Measurements from ENCODE around the gene SLC39A2. TPM values are rescaled to one million over a fixed set of nuclear protein-coding genes. Genes with fewer than 3 reads are reported as not detected.
A peak's percentile ranks its signal among the peaks of the same experiment; 100 is the strongest.

The SLC39A2 gene
- total RNA-seq, 1 experiment from 2014 or later: not detected

DNA sequence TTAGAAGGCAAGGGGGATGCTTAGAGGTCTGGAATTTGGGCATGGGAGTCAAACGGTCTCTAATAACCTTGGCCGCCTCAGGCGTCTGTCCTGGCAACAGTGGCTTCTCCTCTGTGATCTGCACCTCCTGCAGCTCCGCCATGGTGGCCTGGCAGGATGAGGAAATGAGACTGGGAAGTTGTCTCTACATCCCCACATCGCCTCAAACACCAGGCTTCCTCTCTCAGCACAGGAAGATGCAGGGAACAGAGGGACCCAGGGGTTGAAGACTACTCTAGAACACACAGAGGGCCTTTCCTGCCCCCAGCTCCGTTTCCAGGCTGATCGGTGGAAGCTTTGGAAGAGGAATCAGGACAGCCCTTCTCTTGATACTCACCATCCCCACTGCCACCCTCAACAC is 24.1 kb downstream of the SLC39A2 start:
- in situ Hi-C loops (cut with HindIII; ENCODE audit: low sequenced_read_pairs): no loop called here
- DNase-seq (ENCODE audit: low spot score): no peak

DNA sequence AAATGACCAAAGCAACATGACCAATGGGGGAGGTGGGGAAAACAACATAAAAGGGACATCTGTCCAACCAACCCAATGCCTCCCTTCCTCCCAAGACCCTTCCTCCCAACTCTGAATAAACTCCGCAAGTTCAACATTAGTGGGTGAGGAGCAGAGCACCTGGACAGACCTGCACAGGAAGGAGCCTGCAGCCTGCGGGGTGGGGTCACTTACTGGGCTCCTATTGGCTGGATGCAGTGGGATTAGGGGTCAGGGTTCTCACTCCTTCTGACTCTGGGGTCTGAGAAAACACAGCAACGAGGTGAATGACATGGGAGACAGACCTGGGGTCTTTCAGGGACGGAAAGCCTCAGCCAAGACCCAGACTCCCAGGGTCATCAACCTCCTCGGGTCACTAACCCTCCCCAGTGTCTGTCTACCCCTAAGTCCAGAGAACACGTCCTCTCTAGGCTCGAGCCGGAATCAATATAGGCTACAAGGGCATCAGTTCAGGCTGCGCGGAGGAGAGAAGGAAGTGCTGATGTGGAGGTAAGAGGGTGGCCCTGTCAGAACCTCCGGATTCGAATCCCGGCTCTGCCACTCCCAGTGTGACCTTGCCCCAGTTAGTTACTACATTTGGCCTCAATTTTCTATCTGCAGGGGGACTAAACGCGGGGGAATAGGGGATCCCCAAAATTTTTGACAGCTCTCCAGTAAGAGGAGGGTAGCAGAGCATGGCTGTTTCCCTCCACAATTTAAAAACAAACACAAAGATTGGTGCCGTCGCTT is 24.9 kb downstream of the SLC39A2 start:
- in situ Hi-C loops (cut with HindIII; ENCODE audit: low sequenced_read_pairs): no loop called here

DNA sequence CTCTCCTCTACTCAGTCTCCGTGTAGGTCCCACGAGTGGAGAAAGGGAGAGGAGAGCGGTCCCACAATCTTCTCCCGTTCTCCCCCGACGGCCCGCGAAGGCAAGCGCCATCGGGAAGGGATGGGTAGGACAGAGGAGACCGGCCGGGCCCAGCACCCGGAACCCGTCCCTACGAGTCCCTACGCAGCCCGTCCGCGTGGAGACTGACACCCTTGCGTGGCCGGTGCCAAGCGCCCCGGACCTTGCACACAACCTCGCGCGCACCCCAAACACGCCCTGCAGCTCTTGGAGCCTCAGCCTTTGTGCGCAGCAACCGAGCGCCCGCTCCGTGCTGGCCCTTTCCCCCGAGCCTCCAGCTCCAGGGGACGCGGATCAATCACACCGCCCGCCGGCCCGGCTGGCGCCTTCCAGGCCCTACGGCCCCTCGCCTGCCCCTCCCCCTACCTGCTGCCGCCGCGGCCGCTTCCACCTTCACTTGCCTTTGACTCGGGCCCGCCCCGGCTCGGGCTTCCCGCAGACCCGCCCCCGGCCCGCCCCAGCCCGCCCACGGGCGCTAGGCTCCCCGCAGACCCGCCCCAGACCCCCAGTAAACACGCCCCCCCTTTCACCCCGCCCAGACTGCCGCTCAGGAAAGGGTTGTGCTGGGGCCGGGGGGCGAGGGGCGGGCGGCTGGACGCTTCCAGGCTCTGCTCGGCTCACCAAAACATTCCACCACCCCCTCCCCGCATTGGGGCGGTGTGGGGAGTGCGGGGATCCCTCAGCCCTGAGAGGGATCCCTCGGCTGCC is 25.7 kb downstream of the SLC39A2 start, which contains the start of gene NDRG2:
Gene NDRG2 (minus strand): TSS at position 477 of the 786 bp plus-strand sequence. CDS start 1,746 bp downstream, outside the sequence.
- in situ Hi-C loops (cut with HindIII; ENCODE audit: low sequenced_read_pairs): no loop called here
- no peak for DNase-seq (ENCODE audit: low spot score)

More for the DNA sequence above, 24.9 kb downstream of the SLC39A2 start:
- DNase-seq (ENCODE audit: low spot score): no peak

DNA sequence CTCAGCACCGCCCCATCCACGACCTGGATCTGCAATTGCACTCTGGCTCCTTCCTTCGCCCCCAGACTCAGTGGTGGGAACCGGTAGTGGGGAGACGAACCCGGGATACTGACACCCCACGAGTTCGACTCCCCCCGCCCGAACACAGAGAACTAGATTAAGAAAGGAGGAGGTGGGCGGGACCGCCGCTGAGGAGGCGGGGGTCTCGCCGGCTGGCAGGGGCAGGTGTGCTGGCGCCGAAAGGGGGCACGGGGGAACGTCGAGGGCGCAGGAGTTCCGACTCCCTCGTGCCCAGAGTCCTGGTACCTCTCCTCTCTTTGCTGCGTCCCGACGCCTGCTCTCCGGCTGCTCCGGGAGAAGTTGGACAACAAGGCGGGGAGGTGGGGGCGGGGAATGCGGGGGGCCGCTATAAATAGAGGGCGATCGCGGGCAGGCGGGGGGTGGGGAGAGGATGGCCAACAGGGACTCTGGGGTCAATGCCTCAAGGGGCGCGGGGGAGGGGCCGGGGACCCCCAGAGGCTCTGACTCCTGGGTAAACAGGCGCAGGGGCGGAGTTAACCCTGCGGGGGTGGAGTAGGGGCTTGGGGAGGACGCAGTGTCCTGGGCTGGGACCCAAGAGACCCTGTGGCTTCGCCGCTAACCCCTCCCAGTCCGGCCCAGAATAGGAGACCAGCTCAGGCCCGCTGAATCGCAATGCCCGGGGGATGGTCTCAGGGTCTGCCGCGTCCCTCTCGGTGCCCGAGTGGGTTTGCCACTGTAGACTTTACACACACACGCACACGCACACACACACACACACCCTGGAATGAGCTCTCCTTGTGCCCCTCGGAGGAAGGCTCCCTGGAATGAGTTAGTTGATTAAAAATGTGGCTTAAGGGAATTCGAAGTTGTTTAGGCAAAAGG is 26.5 kb downstream of the SLC39A2 start:
- in situ Hi-C loops (cut with HindIII; ENCODE audit: low sequenced_read_pairs): no loop called here
- no peak for DNase-seq (ENCODE audit: low spot score)

DNA sequence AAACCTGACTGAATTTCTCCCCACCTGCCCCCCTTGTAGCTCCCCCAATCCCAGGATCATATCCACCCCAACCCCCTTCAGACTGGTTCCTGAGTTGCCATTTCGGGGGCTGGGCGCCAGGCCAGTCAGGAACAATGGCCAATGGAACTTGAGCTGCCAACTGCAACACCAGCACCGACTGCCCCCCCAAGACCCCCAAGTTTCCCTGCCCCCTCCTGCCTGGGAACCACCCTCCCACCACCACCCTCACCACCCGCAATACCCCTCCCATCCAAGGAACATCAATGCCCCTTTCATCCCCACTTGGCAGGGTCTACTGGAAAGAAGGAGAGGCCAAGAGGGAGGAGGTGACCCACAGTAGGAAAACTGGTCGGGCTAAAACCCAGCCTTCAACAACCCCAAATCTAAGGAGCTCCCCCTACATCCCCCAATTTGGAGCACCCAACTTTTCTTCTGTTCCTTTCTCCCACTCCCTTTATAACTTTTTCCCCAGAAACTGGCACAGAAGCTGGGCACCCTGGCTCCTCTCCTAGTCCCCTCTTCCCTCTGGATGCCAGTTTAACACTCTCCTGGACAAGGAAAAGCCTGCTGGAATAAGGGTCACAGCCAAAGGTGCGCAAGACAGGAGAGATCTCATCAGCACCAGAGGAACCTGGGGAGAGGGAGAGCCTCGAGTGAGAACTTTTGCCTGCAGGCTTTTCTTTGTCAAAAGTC is 27.3 kb downstream of the SLC39A2 start:
- DNase-seq (ENCODE audit: low spot score): peak; percentile 44
- in situ Hi-C loops (cut with HindIII; ENCODE audit: low sequenced_read_pairs): no loop called here

DNA sequence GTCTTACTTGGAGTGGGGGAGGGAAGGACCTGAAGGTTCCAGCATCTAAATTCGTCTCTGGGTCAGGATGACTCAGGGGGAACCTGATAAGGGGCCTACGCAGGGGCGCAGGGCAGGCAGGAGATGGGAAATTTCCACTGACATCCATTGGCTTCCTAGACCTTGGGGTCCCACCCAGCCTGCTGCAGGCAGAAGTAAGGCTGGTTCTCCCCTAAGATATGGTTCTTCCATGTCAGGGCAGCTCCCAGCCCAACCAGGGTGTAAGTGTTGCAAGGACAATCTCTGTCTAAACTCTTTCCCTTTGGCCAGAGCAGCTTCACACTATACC is 27.9 kb downstream of the SLC39A2 start:
- DNase-seq (ENCODE audit: low spot score): no peak
- in situ Hi-C loops (cut with HindIII; ENCODE audit: low sequenced_read_pairs): no loop called here

DNA sequence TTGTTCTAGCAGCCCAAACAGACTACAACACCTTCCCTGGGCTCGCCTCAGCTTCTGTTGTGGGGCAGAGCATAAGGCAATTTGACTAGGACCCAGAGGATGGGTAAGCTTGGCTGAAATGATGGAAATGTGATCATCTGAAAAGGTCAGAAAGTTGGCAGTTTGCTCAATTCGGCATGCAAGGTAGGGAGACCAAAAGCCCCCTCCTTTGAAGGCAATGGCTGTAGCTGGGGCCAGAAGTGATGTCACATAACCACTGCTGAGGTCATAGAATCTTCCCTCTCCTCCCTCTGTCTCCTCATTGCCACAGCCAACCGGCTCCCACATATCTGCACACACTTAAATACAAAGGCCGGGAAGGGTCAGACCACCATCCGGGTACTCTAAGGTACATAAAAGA is 30.8 kb downstream of the SLC39A2 start, which contains the start of gene TPPP2:
Gene TPPP2 (plus strand): TSS at position 301 of the 400 bp plus-strand sequence. CDS start 365 bp downstream, outside the sequence.
- no peak for DNase-seq (ENCODE audit: low spot score)
- in situ Hi-C loops (cut with HindIII; ENCODE audit: low sequenced_read_pairs): no loop called here

DNA sequence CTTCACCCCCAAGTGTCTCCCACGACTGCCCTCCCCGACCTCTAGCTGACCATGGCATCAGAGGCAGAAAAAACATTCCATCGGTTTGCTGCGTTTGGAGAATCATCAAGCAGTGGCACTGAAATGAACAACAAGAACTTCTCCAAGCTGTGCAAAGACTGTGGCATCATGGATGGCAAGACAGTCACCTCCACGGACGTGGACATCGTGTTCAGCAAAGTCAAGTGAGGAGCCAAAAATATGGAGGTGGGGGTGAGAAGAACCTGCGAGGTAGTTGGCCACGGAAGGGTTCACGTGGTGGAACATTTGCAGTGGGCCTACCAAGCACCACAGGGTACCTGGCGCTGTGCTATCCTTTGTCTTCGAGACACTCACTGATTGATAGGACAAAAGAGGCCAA is 31.4 kb downstream of the SLC39A2 start:
- no peak for DNase-seq (ENCODE audit: low spot score)
- in situ Hi-C loops (cut with HindIII; ENCODE audit: low sequenced_read_pairs): no loop called here

DNA sequence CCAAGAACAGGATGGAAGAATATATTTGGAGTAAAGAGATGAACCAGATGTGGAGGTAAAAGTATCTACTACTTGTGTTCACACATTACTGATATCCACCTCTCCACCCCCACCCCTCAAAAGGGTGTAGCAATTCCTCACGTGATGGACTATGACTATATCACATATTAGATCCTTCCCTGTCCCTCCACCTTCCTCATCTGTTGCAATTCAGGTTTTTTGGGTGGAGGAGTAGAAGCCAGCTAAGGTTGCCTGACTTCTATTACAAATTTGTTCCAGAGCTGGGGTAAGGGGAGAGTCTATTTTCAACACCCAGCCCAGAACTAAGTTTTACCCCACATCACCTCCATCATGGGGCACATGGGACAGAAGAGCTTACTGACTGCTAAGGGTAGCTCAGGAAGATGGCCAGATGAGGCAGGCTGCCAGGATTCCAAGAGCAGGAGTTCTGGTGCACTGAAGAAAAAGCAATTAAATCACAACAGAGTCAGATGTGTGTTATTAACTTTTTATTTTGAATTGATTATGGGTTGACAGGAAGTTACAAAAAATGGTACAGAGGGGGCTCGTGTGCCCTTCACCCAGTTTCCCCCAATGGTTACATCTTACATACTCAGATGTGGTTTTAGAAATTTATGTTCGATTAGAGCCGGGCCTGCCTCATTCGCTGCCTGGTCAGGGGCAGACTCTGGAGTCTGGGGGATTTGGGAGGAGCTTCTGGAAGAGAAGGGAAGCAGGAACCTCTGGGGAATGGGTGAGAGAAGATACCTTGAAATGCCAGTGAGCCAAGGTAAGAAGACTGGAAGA is 33.4 kb downstream of the SLC39A2 start:
- in situ Hi-C loops (cut with HindIII; ENCODE audit: low sequenced_read_pairs): no loop called here
- no peak for DNase-seq (ENCODE audit: low spot score)

DNA sequence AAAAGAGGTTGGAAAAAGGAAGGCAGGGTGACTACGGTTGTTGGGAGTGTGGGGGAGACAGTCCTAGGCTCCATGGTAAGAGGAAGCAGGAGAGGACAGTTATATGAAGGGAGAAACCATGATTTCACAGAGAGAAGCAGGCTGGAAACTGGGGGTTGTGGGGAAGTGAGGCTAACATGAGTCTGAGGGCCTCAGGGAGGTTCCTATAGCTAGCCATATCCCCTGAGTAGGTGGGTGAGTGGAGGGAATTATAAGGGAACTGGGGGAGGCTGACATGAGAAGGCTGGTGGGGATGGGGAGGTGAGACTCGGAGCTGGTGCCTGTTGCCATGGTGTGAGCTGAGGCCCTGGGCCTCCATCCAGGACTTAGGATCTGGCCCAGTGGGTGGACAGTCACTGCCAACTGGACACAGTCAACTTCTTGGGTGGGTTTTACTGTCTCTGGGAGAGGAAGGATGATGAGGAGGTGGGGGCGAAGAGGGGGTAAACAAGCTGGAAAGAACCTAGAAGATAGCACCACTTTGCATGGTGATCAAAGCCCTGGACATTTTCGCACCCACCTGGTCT is 34.1 kb downstream of the SLC39A2 start:
- in situ Hi-C loops (cut with HindIII; ENCODE audit: low sequenced_read_pairs): no loop called here
- no peak for DNase-seq (ENCODE audit: low spot score)

DNA sequence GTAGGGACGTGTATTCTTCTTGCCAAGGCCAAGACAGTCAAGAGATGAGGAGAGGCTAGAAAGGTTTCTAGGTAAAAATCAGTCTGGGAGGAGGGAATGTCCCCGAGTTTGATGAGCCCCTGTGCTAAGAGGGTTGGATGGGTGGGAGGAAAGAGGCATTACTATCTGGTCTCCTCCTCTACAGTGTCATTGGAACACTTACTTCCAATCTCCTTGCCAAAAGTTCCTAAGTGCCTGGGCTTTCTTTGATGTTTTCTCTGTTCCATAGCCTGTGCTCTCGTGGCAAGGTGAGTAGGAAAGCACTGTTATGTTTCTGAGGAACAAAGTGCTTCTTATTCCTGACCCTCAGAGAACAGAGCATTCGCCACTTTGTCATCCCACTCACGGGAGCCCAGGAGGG is 35.6 kb downstream of the SLC39A2 start, which contains the start of gene RNASE13:
Gene RNASE13 (minus strand): TSS at position 101 of the 400 bp plus-strand sequence. CDS start 519 bp downstream, outside the sequence.
- in situ Hi-C loops (cut with HindIII; ENCODE audit: low sequenced_read_pairs): no loop called here
- DNase-seq (ENCODE audit: low spot score): no peak

DNA sequence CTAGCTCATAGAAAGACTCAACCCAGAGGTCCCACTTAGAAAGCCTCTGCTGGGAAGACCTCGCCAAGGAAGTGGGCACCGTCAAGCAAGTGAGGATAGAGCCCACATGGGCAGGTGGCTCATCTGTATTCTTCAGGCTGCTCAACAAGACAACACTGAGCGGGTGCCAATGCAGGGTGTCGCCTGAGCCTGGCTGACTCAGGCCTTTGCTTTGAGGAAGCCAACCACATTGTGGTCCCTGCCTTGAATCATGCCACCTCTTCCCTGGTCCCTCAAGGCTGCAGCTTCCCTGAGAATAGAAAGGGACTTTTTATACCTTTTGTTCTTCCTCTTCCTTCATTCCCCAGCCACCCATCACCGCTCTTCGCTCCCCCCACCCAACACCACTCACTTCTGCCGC is 37.7 kb downstream of the SLC39A2 start:
- no peak for DNase-seq (ENCODE audit: low spot score)
- in situ Hi-C loops (cut with HindIII; ENCODE audit: low sequenced_read_pairs): no loop called here

DNA sequence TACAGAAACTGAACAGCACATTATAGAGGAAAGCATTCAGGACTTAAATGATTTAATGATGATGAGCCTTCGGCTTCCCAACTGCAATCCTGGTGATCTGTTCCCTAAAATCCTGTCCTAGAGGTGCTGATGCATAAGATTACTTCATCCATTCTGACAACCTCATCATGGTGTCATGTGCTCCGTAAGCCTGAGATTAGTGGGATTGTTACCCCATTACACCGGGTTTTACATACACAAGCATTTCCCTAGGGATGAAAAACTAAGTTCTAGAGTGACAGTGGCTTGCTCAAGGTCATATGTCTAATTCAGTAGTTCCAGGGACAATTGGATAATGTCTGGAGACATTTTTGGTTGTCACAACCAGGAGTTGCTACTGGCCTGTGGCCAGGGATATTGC is 38.1 kb downstream of the SLC39A2 start:
- DNase-seq (ENCODE audit: low spot score): no peak
- in situ Hi-C loops (cut with HindIII; ENCODE audit: low sequenced_read_pairs): no loop called here

DNA sequence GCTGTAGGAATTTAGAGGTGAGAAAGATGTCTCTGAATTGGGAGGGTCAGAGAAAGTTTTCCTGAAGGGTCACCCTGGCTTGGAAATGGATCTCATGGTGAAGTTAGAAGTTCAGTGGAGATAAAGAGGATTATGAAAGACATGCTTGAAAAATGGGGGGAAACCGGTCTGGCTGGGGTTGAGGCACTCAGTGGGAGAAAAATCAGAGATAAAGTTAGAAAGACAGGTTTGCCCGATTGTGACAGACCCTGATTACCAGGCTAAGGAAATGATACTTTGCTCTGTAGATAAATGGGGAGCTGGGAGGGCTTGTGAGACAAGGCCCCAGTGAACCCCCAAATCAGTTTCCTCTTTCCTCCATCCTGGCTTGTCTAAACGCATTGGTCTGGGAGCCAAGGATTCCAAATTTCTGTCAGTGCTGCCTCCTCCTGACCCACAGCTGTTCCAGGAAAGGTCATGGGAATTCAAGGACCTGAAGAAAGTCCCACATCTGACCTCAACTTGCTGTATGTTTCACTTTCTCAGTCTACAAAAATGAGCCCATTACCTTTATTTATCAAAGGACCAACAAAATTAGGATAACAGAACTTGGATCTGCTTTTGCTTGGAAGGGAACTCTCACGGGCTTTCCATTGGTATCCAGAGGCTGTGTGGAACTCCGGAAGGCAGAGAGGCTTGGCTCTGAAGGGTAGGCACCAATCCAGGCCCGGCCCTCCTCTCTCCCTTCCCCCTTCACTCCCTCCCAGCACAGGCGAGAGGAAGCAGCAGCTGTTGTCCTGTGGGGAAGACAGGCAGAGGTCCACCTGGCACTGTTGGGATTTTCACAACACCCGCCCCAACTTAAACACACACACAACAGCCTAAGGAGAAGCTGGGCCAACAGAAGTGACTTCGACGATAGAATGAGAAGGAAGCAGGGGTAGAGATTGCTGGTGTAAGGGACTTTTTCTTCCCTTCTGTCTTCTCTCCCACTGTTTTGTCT is 39.6 kb downstream of the SLC39A2 start:
- DNase-seq (ENCODE audit: low spot score): peak; percentile 62
- in situ Hi-C loops (cut with HindIII; ENCODE audit: low sequenced_read_pairs): no loop called here

DNA sequence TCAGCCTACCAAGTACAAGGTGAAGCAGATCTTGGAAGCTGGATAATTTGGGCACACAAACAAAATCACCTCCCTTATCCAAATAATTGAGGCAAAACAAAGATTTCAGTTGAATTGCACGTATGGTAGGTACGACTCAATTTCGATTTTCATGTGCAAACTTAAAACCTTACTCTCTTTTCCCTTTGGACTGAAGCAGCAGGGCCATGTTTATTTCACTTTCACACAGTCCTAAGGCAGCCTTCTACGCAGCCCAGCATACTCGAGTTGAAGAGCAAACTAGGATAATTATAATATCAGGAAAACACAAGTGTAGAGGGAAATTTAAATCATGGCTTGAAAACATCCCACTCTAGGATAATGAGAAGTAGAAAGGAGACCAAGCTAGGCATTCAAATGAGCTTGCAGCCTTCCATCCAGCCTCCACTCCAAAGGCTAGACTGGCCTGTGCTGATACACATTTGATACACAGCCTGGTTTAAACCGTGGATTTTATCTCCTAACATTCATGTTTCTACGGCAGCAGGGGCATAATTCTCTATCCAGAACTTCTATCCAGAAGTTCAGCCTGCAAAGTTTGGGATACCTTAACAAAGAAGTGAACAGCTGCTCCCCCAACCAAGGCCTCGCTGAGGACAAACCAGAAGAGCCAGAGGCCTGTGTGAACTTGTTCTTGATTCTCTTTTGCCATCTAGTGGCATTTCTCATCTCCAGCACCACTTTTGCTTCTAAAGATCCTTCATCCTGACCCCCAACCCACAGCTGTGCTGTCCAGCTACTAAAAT is 40.7 kb downstream of the SLC39A2 start:
- DNase-seq (ENCODE audit: low spot score): peak; percentile 52
- in situ Hi-C loops (cut with HindIII; ENCODE audit: low sequenced_read_pairs): no loop called here

Measured in G401 (cell line).